Measurements from ENCODE around the gene SHOC2. TPM values are rescaled to one million over a fixed set of nuclear protein-coding genes. Genes with fewer than 3 reads are reported as not detected.
A peak's percentile ranks its signal among the peaks of the same experiment; 100 is the strongest.

SHOC2 gene
- total RNA-seq, 1 experiment from 2014 or later = 23.7 TPM

DNA sequence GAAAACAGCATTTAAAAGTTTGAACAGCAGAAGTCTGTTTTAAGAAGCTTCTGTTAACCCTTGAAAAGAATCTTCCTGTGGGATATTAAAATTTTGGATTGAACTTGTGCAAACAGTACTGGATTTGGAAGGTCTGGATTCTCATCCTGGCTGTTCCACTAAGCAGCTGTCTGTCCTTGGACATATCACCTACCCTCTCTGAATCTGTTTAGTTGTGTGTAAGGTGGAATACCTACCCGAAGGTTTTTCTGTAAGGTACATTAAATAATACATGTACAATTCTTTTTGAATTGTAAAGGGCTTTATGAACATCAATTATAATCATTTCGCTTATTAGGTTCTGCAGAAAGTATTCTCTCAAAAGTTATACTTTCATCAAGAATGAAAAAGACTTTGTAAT is 45.5 kb upstream of the SHOC2 start:
- peaks cover 11% of the 10 kb centered on the region for H3K23me2 ChIP-seq (ENCODE audit: insufficient read length, low read depth, low read length, poor library complexity, severe bottlenecking)
- H2BK5ac ChIP-seq (ENCODE audit: insufficient read length, low read length) = no peak overlapping the region
- H3K79me2 ChIP-seq (ENCODE audit: insufficient read depth, low read length) = no peaks in the 10 kb centered on the region
- H3K36me3 Mint-ChIP-seq (ENCODE audit: insufficient read depth in 1 of 3, low read depth in 3 of 3) = peaks cover 0 to 8% (median 4%) of the 10 kb centered on the region in 3 experiments; a peak in 3 of 7 replicates
- H3K27me3 Mint-ChIP-seq (ENCODE audit: low read depth) = no peaks in the 10 kb centered on the region
- H3T11ph ChIP-seq (ENCODE audit: low read length) = no peak overlapping the region
- TF ChIP-seq, protein P1, sequence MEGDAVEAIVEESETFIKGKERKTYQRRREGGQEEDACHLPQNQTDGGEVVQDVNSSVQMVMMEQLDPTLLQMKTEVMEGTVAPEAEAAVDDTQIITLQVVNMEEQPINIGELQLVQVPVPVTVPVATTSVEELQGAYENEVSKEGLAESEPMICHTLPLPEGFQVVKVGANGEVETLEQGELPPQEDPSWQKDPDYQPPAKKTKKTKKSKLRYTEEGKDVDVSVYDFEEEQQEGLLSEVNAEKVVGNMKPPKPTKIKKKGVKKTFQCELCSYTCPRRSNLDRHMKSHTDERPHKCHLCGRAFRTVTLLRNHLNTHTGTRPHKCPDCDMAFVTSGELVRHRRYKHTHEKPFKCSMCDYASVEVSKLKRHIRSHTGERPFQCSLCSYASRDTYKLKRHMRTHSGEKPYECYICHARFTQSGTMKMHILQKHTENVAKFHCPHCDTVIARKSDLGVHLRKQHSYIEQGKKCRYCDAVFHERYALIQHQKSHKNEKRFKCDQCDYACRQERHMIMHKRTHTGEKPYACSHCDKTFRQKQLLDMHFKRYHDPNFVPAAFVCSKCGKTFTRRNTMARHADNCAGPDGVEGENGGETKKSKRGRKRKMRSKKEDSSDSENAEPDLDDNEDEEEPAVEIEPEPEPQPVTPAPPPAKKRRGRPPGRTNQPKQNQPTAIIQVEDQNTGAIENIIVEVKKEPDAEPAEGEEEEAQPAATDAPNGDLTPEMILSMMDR (conservative IDR thresholded peaks at IDR 0.05) = no peak
- no peaks in the 10 kb centered on the region for H4K20me1 ChIP-seq (ENCODE audit: control insufficient read depth, insufficient read depth, insufficient read length)
- H2BK20ac ChIP-seq (ENCODE audit: low read depth, low read length, poor library complexity, severe bottlenecking) = no peak overlapping the region
- H2BK12ac ChIP-seq (ENCODE audit: insufficient read length, low read depth, low read length) = no peak overlapping the region
- no peak overlapping the region for H4K8ac ChIP-seq (replicated peaks; ENCODE audit: insufficient read length, low read depth, low read length)
- H2BK15ac ChIP-seq (ENCODE audit: low read depth, low read length) = no peak overlapping the region
- WGBS (ENCODE audit: extremely low coverage, insufficient read length, low lambda C conversion rate) = no CpG with 5 or more reads among the region's 2 CpGs
- H3K56ac ChIP-seq (ENCODE audit: insufficient read length, low read depth, low read length) = no peak overlapping the region
- no peak overlapping the region for H3K4me2 ChIP-seq (ENCODE audit: insufficient read depth, insufficient read length, low read length)
- H3K27ac Mint-ChIP-seq = no peak overlapping the region
- H4K5ac ChIP-seq (ENCODE audit: insufficient read length, low read depth, low read length) = no peak overlapping the region
- H3K14ac ChIP-seq (ENCODE audit: insufficient read depth, low read length) = no peak overlapping the region
- H2BK120ac ChIP-seq (ENCODE audit: low read depth, low read length, poor library complexity, severe bottlenecking) = no peak overlapping the region
- H3K79me1 ChIP-seq (ENCODE audit: insufficient read depth, low read depth, low read length, poor library complexity, severe bottlenecking) = no peaks in the 10 kb centered on the region
- no peak overlapping the region for H2AK5ac ChIP-seq (ENCODE audit: insufficient read length, low read length)
- no peaks in the 10 kb centered on the region for H3K9me3 ChIP-seq (ENCODE audit: control insufficient read depth, low read depth, low read length)
- no peaks in the 10 kb centered on the region for H3K27me3 ChIP-seq (ENCODE audit: insufficient read depth, low read length)
- H3K4me3 Mint-ChIP-seq = peak overlapping the region; percentile 32 to 66; a peak in 4 of 5 replicates
- H3K9ac ChIP-seq (ENCODE audit: extremely low read depth, insufficient read length, low read length) = no peak overlapping the region
- H3K4me1 Mint-ChIP-seq = peaks cover 18% of the 10 kb centered on the region in 2 experiments
- no peak overlapping the region for H4K91ac ChIP-seq (ENCODE audit: insufficient read length, low read depth, low read length)
- no peak overlapping the region for H3K27ac ChIP-seq (ENCODE audit: insufficient read length, low read depth, low read length)
- no peak overlapping the region for H3K23ac ChIP-seq (ENCODE audit: insufficient read length, low read depth, low read length)
- H3K18ac ChIP-seq (ENCODE audit: insufficient read length, low read depth, low read length) = no peak overlapping the region
- no peak for DNase-seq
- no peak overlapping the region for H2AFZ ChIP-seq (ENCODE audit: low read length)
- H3K9me3 Mint-ChIP-seq = no peaks in the 10 kb centered on the region; a peak in 1 of 5 replicates
- H3K4me1 ChIP-seq (ENCODE audit: insufficient read depth, low read length) = no peaks in the 10 kb centered on the region; the same call in 1 of the 2 replicates
- no peak overlapping the region for H3K4ac ChIP-seq (ENCODE audit: low read depth, low read length)
